ENCODE results near the gene MYBPH. TPM values are rescaled to one million over a fixed set of nuclear protein-coding genes. Genes with fewer than 3 reads are reported as not detected.

Gene MYBPH
- total and polyA plus RNA-seq, 9 donors, result 109 to 554 (median 316) TPM

DNA sequence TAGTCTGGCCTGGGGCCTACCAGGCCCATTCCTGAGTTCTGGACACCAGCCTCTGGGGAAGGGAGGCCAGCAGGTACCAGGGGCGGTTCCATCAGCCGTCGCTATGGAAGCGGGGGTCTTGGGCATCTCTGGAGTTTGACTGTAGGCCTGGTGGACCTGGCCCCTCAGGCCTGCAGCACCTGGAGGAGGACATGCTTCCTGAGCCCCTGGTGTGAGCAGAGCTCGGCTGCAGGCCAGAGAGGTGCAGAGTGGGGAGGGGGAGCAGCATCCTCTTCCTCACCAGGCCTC lies 7.8 kb downstream of the MYBPH start:
- H3K4me1 ChIP-seq (ENCODE audit: control insufficient read depth, insufficient read depth, low read length), result peaks cover 28% of the 10 kb centered on the region
- H3K36me3 ChIP-seq (ENCODE audit: control insufficient read depth, insufficient read depth, low read length), result peaks cover 29% of the 10 kb centered on the region
- 90% methylated on average over 4 of the region's 5 CpGs for WGBS (ENCODE audit: insufficient coverage)

GRCh38 chr1:203167026-203167912 lies 8.4 kb downstream of the MYBPH start:
- H3K36me3 ChIP-seq (ENCODE audit: control insufficient read depth, insufficient read depth, low read length), result peaks cover 29% of the 10 kb centered on the region
- peaks cover 22% of the 10 kb centered on the region for H3K4me1 ChIP-seq (ENCODE audit: control insufficient read depth, insufficient read depth, low read length)
- 78% methylated on average over 19 of the region's 23 CpGs for WGBS (ENCODE audit: insufficient coverage)
- no peaks in the 10 kb centered on the region for H3K9me3 ChIP-seq (replicated peaks; ENCODE audit: control insufficient read depth, low read depth, low read length)
- no peak overlapping the region for H3K4me3 ChIP-seq (ENCODE audit: low read length)
- no peak overlapping the region for H3K27ac ChIP-seq (ENCODE audit: low read length)
- peak; percentile 23 for DNase-seq
- peaks cover 18% of the 10 kb centered on the region for H3K27me3 ChIP-seq (ENCODE audit: control insufficient read depth, insufficient read depth, low read length)

More for the DNA sequence above, 7.8 kb downstream of the MYBPH start:
- no peak for DNase-seq
- H3K27ac ChIP-seq (ENCODE audit: low read length), result no peak overlapping the region
- peaks cover 12% of the 10 kb centered on the region for H3K27me3 ChIP-seq (ENCODE audit: control insufficient read depth, insufficient read depth, low read length)
- H3K4me3 ChIP-seq (ENCODE audit: low read length), result no peak overlapping the region
- no peaks in the 10 kb centered on the region for H3K9me3 ChIP-seq (replicated peaks; ENCODE audit: control insufficient read depth, low read depth, low read length)

DNA sequence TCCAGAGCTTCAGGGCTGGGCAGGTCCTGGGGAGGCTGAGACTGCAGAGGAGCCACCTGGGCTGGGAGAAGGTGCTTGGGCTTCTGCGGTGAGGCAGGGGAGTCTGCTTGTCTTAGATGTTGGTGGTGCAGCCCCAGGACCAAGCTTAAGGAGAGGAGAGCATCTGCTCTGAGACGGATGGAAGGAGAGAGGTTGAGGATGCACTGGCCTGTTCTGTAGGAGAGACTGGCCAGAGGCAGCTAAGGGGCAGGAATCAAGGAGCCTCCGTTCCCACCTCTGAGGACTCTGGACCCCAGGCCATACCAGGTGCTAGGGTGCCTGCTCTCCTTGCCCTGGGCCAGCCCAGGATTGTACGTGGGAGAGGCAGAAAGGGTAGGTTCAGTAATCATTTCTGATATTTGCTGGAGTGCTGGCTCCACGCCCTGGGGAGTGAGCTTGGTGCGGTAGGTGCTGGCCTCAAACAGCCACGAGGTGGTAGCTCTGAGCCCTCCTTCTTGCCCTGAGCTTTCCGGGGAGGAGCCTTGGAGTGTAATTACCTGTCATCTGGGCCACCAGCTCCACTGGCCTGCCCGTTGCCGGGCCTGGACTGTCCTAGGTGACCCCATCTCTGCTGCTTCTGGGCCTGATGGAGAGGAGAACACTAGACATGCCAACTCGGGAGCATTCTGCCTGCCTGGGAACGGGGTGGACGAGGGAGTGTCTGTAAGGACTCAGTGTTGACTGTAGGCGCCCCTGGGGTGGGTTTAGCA lies 9.3 kb downstream of the MYBPH start:
- 60% methylated on average over 14 of the region's 14 CpGs for WGBS (ENCODE audit: insufficient coverage)
- Histone ChIP-seq H3K9me3 (replicated peaks; ENCODE audit: control insufficient read depth, low read depth, low read length) (no peaks in the 10 kb centered on the region), H3K4me3 (ENCODE audit: low read length) (no peak overlapping the region), H3K27ac (ENCODE audit: low read length) (no peak overlapping the region), H3K36me3 (ENCODE audit: control insufficient read depth, insufficient read depth, low read length) (peaks cover 25% of the 10 kb centered on the region), H3K27me3 (ENCODE audit: control insufficient read depth, insufficient read depth, low read length) (peaks cover 19% of the 10 kb centered on the region), H3K4me1 (ENCODE audit: control insufficient read depth, insufficient read depth, low read length) (peaks cover 14% of the 10 kb centered on the region)
- peak; percentile 16 for DNase-seq

GRCh38 chr1:203165800-203166161 lies 9.8 kb downstream of the MYBPH start:
- Histone ChIP-seq H3K4me3 (ENCODE audit: low read length) (no peak overlapping the region), H3K27ac (ENCODE audit: low read length) (no peak overlapping the region), H3K27me3 (ENCODE audit: control insufficient read depth, insufficient read depth, low read length) (peaks cover 22% of the 10 kb centered on the region), H3K36me3 (ENCODE audit: control insufficient read depth, insufficient read depth, low read length) (peaks cover 20% of the 10 kb centered on the region), H3K4me1 (ENCODE audit: control insufficient read depth, insufficient read depth, low read length) (peaks cover 8% of the 10 kb centered on the region), H3K9me3 (replicated peaks; ENCODE audit: control insufficient read depth, low read depth, low read length) (no peaks in the 10 kb centered on the region)
- 100% methylated on average over 4 of the region's 8 CpGs for WGBS (ENCODE audit: insufficient coverage)
- DNase-seq, result no peak

GRCh38 chr1:203165101-203165799 lies 10.4 kb downstream of the MYBPH start:
- peaks cover 27% of the 10 kb centered on the region for H3K27me3 ChIP-seq (ENCODE audit: control insufficient read depth, insufficient read depth, low read length)
- no peak for DNase-seq
- no peaks in the 10 kb centered on the region for H3K9me3 ChIP-seq (replicated peaks; ENCODE audit: control insufficient read depth, low read depth, low read length)
- H3K36me3 ChIP-seq (ENCODE audit: control insufficient read depth, insufficient read depth, low read length), result peaks cover 14% of the 10 kb centered on the region
- H3K27ac ChIP-seq (ENCODE audit: low read length), result no peak overlapping the region
- H3K4me1 ChIP-seq (ENCODE audit: control insufficient read depth, insufficient read depth, low read length), result peaks cover 2% of the 10 kb centered on the region
- H3K4me3 ChIP-seq (ENCODE audit: low read length), result no peak overlapping the region
- WGBS (ENCODE audit: insufficient coverage), result 91% methylated on average over 19 of the region's 28 CpGs

- H3K36me3 ChIP-seq (ENCODE audit: control insufficient read depth, insufficient read depth, low read length), result peaks cover 6% of the 10 kb centered on the region
- H3K4me1 ChIP-seq (ENCODE audit: control insufficient read depth, insufficient read depth, low read length), result no peaks in the 10 kb centered on the region
- no peak overlapping the region for H3K4me3 ChIP-seq (ENCODE audit: low read length)
- 83% methylated on average over 4 of the region's 7 CpGs for WGBS (ENCODE audit: insufficient coverage)
- no peak for DNase-seq
- H3K27ac ChIP-seq (ENCODE audit: low read length), result no peak overlapping the region
- H3K27me3 ChIP-seq (ENCODE audit: control insufficient read depth, insufficient read depth, low read length), result peaks cover 27% of the 10 kb centered on the region
- H3K9me3 ChIP-seq (replicated peaks; ENCODE audit: control insufficient read depth, low read depth, low read length), result no peaks in the 10 kb centered on the region
Measured at GRCh38 chr1:203163891-203164635, 11.6 kb downstream of the MYBPH start.

GRCh38 chr1:203162403-203162802 lies 13.2 kb downstream of the MYBPH start:
- DNase-seq, result no peak

GRCh38 chr1:203161703-203162102 lies 13.9 kb downstream of the MYBPH start:
- H3K27ac ChIP-seq (ENCODE audit: low read length), result no peak overlapping the region
- H3K4me3 ChIP-seq (ENCODE audit: low read length), result no peak overlapping the region
- no peaks in the 10 kb centered on the region for H3K36me3 ChIP-seq (ENCODE audit: control insufficient read depth, insufficient read depth, low read length)
- H3K4me1 ChIP-seq (ENCODE audit: control insufficient read depth, insufficient read depth, low read length), result no peaks in the 10 kb centered on the region
- peaks cover 27% of the 10 kb centered on the region for H3K27me3 ChIP-seq (ENCODE audit: control insufficient read depth, insufficient read depth, low read length)
- DNase-seq, result no peak
- WGBS (ENCODE audit: insufficient coverage), result 81% methylated on average over 9 of the region's 11 CpGs
- H3K9me3 ChIP-seq (replicated peaks; ENCODE audit: control insufficient read depth, low read depth, low read length), result peaks cover 3% of the 10 kb centered on the region

More at GRCh38 chr1:203162403-203162802, 13.2 kb downstream of the MYBPH start:
- Histone ChIP-seq H3K36me3 (ENCODE audit: control insufficient read depth, insufficient read depth, low read length) (no peaks in the 10 kb centered on the region), H3K4me1 (ENCODE audit: control insufficient read depth, insufficient read depth, low read length) (no peaks in the 10 kb centered on the region), H3K9me3 (replicated peaks; ENCODE audit: control insufficient read depth, low read depth, low read length) (peaks cover 3% of the 10 kb centered on the region), H3K27ac (ENCODE audit: low read length) (no peak overlapping the region), H3K27me3 (ENCODE audit: control insufficient read depth, insufficient read depth, low read length) (peaks cover 27% of the 10 kb centered on the region), H3K4me3 (ENCODE audit: low read length) (no peak overlapping the region)
- 50% methylated on average over 1 of the region's 1 CpG for WGBS (ENCODE audit: insufficient coverage)

- peaks cover 3% of the 10 kb centered on the region for H3K9me3 ChIP-seq (replicated peaks; ENCODE audit: control insufficient read depth, low read depth, low read length)
- H3K27me3 ChIP-seq (ENCODE audit: control insufficient read depth, insufficient read depth, low read length), result peaks cover 27% of the 10 kb centered on the region
- DNase-seq, result no peak
- H3K36me3 ChIP-seq (ENCODE audit: control insufficient read depth, insufficient read depth, low read length), result no peaks in the 10 kb centered on the region
- WGBS (ENCODE audit: insufficient coverage), result 90% methylated on average over 2 of the region's 6 CpGs
- no peaks in the 10 kb centered on the region for H3K4me1 ChIP-seq (ENCODE audit: control insufficient read depth, insufficient read depth, low read length)
- H3K4me3 ChIP-seq (ENCODE audit: low read length), result no peak overlapping the region
- no peak overlapping the region for H3K27ac ChIP-seq (ENCODE audit: low read length)
Measured at GRCh38 chr1:203161175-203161574, 14.5 kb downstream of the MYBPH start.
